Stimulated activated CD8-positive, alpha-beta memory T cell treated with anti-CD3 and anti-CD28 coated beads, Interleukin-7, amount 100 ng/mL, for 48 hours (primary cell): ENCODE data around the gene MRPL34.

Experiments used
- DNase-seq, 2 donors: peaks; one replicate each; pipeline ENCODE4 v3.0.0-alpha.2; 2020; ENCODE audit warnings: low read depth in 1 of 2; ENCODE audit errors: extremely low read depth in 1 of 2

The MRPL34 gene

GRCh38 chr19:17327654-17328516 lies 22.2 kb downstream of the MRPL34 start:
- DNase-seq: no peak

- DNase-seq: no peak
Observed at GRCh38 chr19:17328517-17329365, 23.1 kb downstream of the MRPL34 start.

- no peak for DNase-seq
Observed at GRCh38 chr19:17329366-17330261, 23.9 kb downstream of the MRPL34 start.

- DNase-seq: no peak
Observed at GRCh38 chr19:17330262-17331044, 24.8 kb downstream of the MRPL34 start.

GRCh38 chr19:17331045-17331558 lies 25.4 kb downstream of the MRPL34 start:
- no peak for DNase-seq

GRCh38 chr19:17332360-17332676 lies 26.6 kb downstream of the MRPL34 start:
- no peak for DNase-seq

GRCh38 chr19:17332677-17333581 lies 27.3 kb downstream of the MRPL34 start:
- peak in 1 of 2 donors; percentile 65 for DNase-seq

GRCh38 chr19:17333611-17334413 lies 28.1 kb downstream of the MRPL34 start:
- peak in 1 of 2 donors; percentile 78 for DNase-seq

- DNase-seq: peak; percentile 87 to 94
Observed at GRCh38 chr19:17334414-17335409, 29.0 kb downstream of the MRPL34 start, which contains the start of gene ANO8. ANO8 (minus strand) TSS chr19:17334855; CDS start chr19:17334670, 185 bp downstream.

GRCh38 chr19:17335575-17335974 lies 29.9 kb downstream of the MRPL34 start:
- no peak for DNase-seq

GRCh38 chr19:17336872-17337674 lies 31.4 kb downstream of the MRPL34 start, which contains the start of gene GTPBP3:
GTPBP3 (plus strand) TSS chr19:17337553; CDS start chr19:17337612, 59 bp downstream.
- DNase-seq: peak; percentile 89 to 98

GRCh38 chr19:17337675-17338432 lies 32.2 kb downstream of the MRPL34 start:
- DNase-seq: no peak

- no peak for DNase-seq
Observed at GRCh38 chr19:17338433-17339078, 32.9 kb downstream of the MRPL34 start.

GRCh38 chr19:17339088-17339741 lies 33.5 kb downstream of the MRPL34 start:
- DNase-seq: no peak
